Upper lobe of left lung (tissue), 4 donors: ENCODE data around the gene GPATCH1.

ENCODE experiments used
- CTCF ChIP-seq, 6 experiments: fragments of 450-650 bp in 4 of 6; fragments of 200-600 bp in 2 of 6; sonication (generic) in 2 of 6; IDR thresholded peaks; one replicate each; pipeline ENCODE4 v1.5.1; 2016 to 2019; ENCODE audit warnings: antibody characterized with exemption in 6 of 6
- EP300 ChIP-seq, 4 donors: sonication (generic); formaldehyde crosslinking; IDR thresholded peaks; one replicate each; pipeline ENCODE4 v1.5.1; 2017; ENCODE audit warnings: antibody characterized with exemption in 4 of 4, control low read depth in 2 of 4
- POLR2A ChIP-seq, 4 donors: fragments of 450-650 bp; IDR thresholded peaks; one replicate each; pipeline ENCODE4 v1.5.1; 2016 to 2017; ENCODE audit warnings: antibody characterized with exemption in 4 of 4, mild to moderate bottlenecking in 2 of 4
- POLR2AphosphoS5 ChIP-seq, 2 donors: sonication (generic); formaldehyde crosslinking; IDR thresholded peaks; one replicate each; pipeline ENCODE4 v1.5.1; 2017; ENCODE audit warnings: antibody characterized with exemption in 2 of 2

DNA sequence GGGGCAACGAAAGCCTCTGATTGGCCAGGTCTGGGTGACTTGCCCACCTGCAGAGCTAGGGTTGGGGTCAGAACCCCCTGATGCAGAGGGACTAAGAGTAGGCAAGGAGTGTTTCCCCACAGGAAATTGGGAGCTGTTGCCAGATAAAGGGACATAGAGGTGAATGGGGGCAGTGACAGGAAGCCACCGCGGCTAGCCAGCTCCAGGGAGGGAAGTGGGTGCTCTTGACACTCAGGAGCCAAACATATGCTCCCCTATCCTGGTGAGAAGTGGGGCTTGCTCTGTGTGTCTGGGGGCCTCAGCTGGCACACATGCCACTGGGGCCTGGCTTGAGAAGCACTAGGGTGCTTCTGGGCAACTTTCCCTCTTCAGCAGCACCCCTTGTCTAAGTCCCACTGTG, 76.9 kb downstream of the GPATCH1 start:
- TF ChIP-seq CTCF (IDR thresholded peaks at IDR 0.05) (no peak), POLR2A (IDR thresholded peaks at IDR 0.05) (no peak), EP300 (IDR thresholded peaks at IDR 0.05) (no peak), POLR2AphosphoS5 (IDR thresholded peaks at IDR 0.05) (no peak)
